H1 (cell line): ENCODE measurements around the gene TP53I3. TPM values are rescaled to one million over a fixed set of nuclear protein-coding genes. Genes with fewer than 3 reads are reported as not detected.

Experiments
- CTCF ChIA-PET: fragments of 300-600 bp; sonication (Branson Sonifier 250); formaldehyde crosslinking; loops from one replicate; lab custom pipeline; 2021; ENCODE audit not compliant: partially characterized antibody; lab: Charles Lee
- POLR2A ChIA-PET: fragments of 300-600 bp; sonication (Branson Sonifier 250); formaldehyde crosslinking; loops from one replicate; lab custom pipeline; 2021; ENCODE audit warnings: inconsistent platforms; ENCODE audit not compliant: partially characterized antibody; lab: Charles Lee
- DNase-seq, 2 experiments: peaks; one replicate each; pipeline versions ENCODE4 v3.0.0 to v3.0.0-alpha.2; 2010 to 2022; ENCODE audit warnings: low spot score in 2 of 2, low read depth in 1 of 2, mixed read lengths in 1 of 2
- FAIRE-seq: peaks from 2 replicates; lab custom pipeline; 2011; peaks lifted over from hg19 to GRCh38; lab: Jason Lieb, UNC
- H2AFZ ChIP-seq: 2 replicates; pipeline ENCODE4 v1.8.1; 2012; ENCODE audit warnings: low read length, inconsistent platforms
- H2AK5ac ChIP-seq: 2 replicates; pipeline ENCODE4 v1.6.1; 2013; ENCODE audit warnings: low read depth, low read length
- H2BK120ac ChIP-seq: replicated peaks from 2 replicates; pipeline ENCODE3; 2013; ENCODE audit warnings: low read depth, low read length, inconsistent platforms
- H2BK12ac ChIP-seq: 2 replicates; pipeline ENCODE4 v1.6.1; 2013; ENCODE audit warnings: low read depth, low read length
- H2BK15ac ChIP-seq: 2 replicates; pipeline ENCODE4 v1.6.1; 2013; ENCODE audit warnings: low read length
- H2BK20ac ChIP-seq: 2 replicates; pipeline ENCODE4 v1.6.1; 2013; ENCODE audit warnings: low read length
- H2BK5ac ChIP-seq: 2 replicates; pipeline ENCODE4 v1.6.1; 2013; ENCODE audit warnings: low read depth, low read length
- H3K14ac ChIP-seq: 2 replicates; pipeline ENCODE4 v1.6.1; 2013; ENCODE audit warnings: inconsistent platforms; ENCODE audit not compliant: insufficient read length
- H3K18ac ChIP-seq: 2 replicates; pipeline ENCODE4 v1.6.1; 2013; ENCODE audit warnings: low read length; ENCODE audit errors: extremely low read depth
- H3K23ac ChIP-seq: 2 replicates; pipeline ENCODE4 v1.6.1; 2013; ENCODE audit warnings: inconsistent platforms; ENCODE audit not compliant: insufficient read length
- H3K23me2 ChIP-seq: 2 replicates; pipeline ENCODE4 v1.6.1; 2013; ENCODE audit warnings: low read depth, low read length
- H3K27ac ChIP-seq: 2 replicates; pipeline ENCODE4 v1.6.1; 2011; ENCODE audit warnings: low read depth, low read length, inconsistent platforms
- H3K27me3 ChIP-seq, 4 experiments: replicated peaks in 1 of 4; 1 replicate in 1 of 4; 2 replicates in 3 of 4; pipeline versions ENCODE4 v1.6.1 to v1.8.1; 2011 to 2013; ENCODE audit warnings: low read length in 3 of 4, mild to moderate bottlenecking in 3 of 4, inconsistent platforms in 2 of 4, mixed read lengths in 2 of 4, moderate library complexity in 1 of 4; ENCODE audit not compliant: control insufficient read depth in 3 of 4, insufficient read depth in 3 of 4; ENCODE audit errors: extremely low read depth in 1 of 4
- H3K36me3 ChIP-seq, 4 experiments: 2 replicates each; pipeline versions ENCODE4 v1.6.1 to v1.8.1; 2011 to 2013; ENCODE audit warnings: mild to moderate bottlenecking in 4 of 4, low read length in 3 of 4, moderate library complexity in 2 of 4, control low read depth in 1 of 4, inconsistent platforms in 1 of 4; ENCODE audit not compliant: insufficient read depth in 4 of 4, control insufficient read depth in 2 of 4
- H3K4ac ChIP-seq: replicated peaks from 2 replicates; pipeline ENCODE3; 2013; ENCODE audit warnings: low read length, low read depth, mixed read lengths, inconsistent platforms; ENCODE audit not compliant: insufficient read length
- H3K4me1 ChIP-seq, 4 experiments: replicated peaks in 1 of 4; 1 replicate in 1 of 4; 2 replicates in 3 of 4; pipeline versions ENCODE4 v1.6.1 to v1.8.1; 2011 to 2013; ENCODE audit warnings: low read length in 3 of 4, inconsistent platforms in 2 of 4, mixed read lengths in 1 of 4; ENCODE audit not compliant: insufficient read depth in 4 of 4, control insufficient read depth in 3 of 4
- H3K4me2 ChIP-seq, 2 experiments: 2 replicates each; pipeline versions ENCODE4 v1.6.1 to v1.8.1; 2011 to 2013; ENCODE audit warnings: low read depth in 2 of 2, low read length in 2 of 2, control low read depth in 1 of 2, inconsistent platforms in 1 of 2, mild to moderate bottlenecking in 1 of 2; ENCODE audit not compliant: insufficient read depth in 1 of 2
- H3K4me3 ChIP-seq, 4 experiments: fragments of 200-600, 300-600 bp in 1 of 4; sonication (generic), shearing (Covaris generic), sonication (Bioruptor Twin) in 1 of 4; 2 replicates each; pipeline versions ENCODE4 v1.5.1 to v1.8.1; 2011 to 2016; ENCODE audit warnings: low read length in 4 of 4, low read depth in 3 of 4, control low read depth in 2 of 4, inconsistent platforms in 2 of 4, mild to moderate bottlenecking in 2 of 4, mixed read lengths in 1 of 4, moderate library complexity in 1 of 4; ENCODE audit not compliant: insufficient read depth in 2 of 4; ENCODE audit errors: extremely low read depth in 1 of 4
- H3K56ac ChIP-seq: replicated peaks from 2 replicates; pipeline ENCODE3; 2013; ENCODE audit warnings: low read depth, mild to moderate bottlenecking, mixed read lengths, low read length, inconsistent platforms; ENCODE audit not compliant: insufficient read length
- H3K79me1 ChIP-seq: 2 replicates; pipeline ENCODE4 v1.6.1; 2013; ENCODE audit warnings: low read depth, low read length, control low read depth
- H3K79me2 ChIP-seq, 2 experiments: 2 replicates each; pipeline versions ENCODE4 v1.6.1 to v1.8.1; 2012 to 2013; ENCODE audit warnings: low read length in 2 of 2, mild to moderate bottlenecking in 2 of 2, inconsistent platforms in 1 of 2; ENCODE audit not compliant: insufficient read depth in 2 of 2, control insufficient read depth in 1 of 2
- H3K9ac ChIP-seq, 4 experiments: replicated peaks in 1 of 4; 1 replicate in 1 of 4; 2 replicates in 3 of 4; pipeline versions ENCODE4 v1.6.1 to v1.8.1; 2011 to 2013; ENCODE audit warnings: low read depth in 3 of 4, low read length in 3 of 4, control low read depth in 2 of 4, mild to moderate bottlenecking in 2 of 4, moderate library complexity in 2 of 4, inconsistent platforms in 1 of 4; ENCODE audit errors: extremely low read depth in 1 of 4
- H3K9me3 ChIP-seq, 2 experiments: 2 replicates each; pipeline versions ENCODE4 v1.6.1 to v1.8.1; 2012 to 2013; ENCODE audit warnings: mild to moderate bottlenecking in 2 of 2, moderate library complexity in 2 of 2, control low read depth in 1 of 2, inconsistent platforms in 1 of 2, low read depth in 1 of 2, low read length in 1 of 2, mixed read lengths in 1 of 2; ENCODE audit not compliant: insufficient read depth in 2 of 2
- H4K20me1 ChIP-seq, 2 experiments: replicated peaks in 1 of 2; 2 replicates each; pipeline versions ENCODE3 to v1.8.1; 2011 to 2013; ENCODE audit warnings: inconsistent platforms in 2 of 2, low read length in 2 of 2, mild to moderate bottlenecking in 1 of 2; ENCODE audit not compliant: insufficient read depth in 2 of 2, control insufficient read depth in 1 of 2
- H4K5ac ChIP-seq: 2 replicates; pipeline ENCODE4 v1.6.1; 2013; ENCODE audit warnings: low read length, low read depth, mixed read lengths, inconsistent platforms; ENCODE audit not compliant: insufficient read length
- H4K8ac ChIP-seq: 2 replicates; pipeline ENCODE4 v1.8.0; 2013; ENCODE audit warnings: mild to moderate bottlenecking, moderate library complexity, low read length, inconsistent platforms; ENCODE audit not compliant: insufficient read depth; ENCODE audit errors: extremely low read depth
- H4K91ac ChIP-seq: replicated peaks from 2 replicates; pipeline ENCODE3; 2013; ENCODE audit warnings: low read length, mixed read lengths, inconsistent platforms; ENCODE audit not compliant: insufficient read length
- E2F6 ChIP-seq: IDR thresholded peaks from 2 replicates; pipeline ENCODE4 v1.6.1; 2012; ENCODE audit warnings: inconsistent platforms
- KDM5A ChIP-seq: fragments of 200-600 bp; IDR thresholded peaks from 2 replicates; pipeline ENCODE4 v1.7.1; 2012; ENCODE audit warnings: mild to moderate bottlenecking, low read length, inconsistent platforms, mixed read lengths
- MAFK ChIP-seq: IDR thresholded peaks from 2 replicates; pipeline ENCODE4 v1.6.1; 2012; ENCODE audit warnings: low read depth, mild to moderate bottlenecking, improper control_type of control experiment, low read length
- RFX5 ChIP-seq: IDR thresholded peaks from 2 replicates; pipeline ENCODE4 v1.6.1; 2011; ENCODE audit warnings: low read depth, low read length, improper control_type of control experiment, borderline replicate concordance
- TBP ChIP-seq: IDR thresholded peaks from 2 replicates; pipeline ENCODE4 v1.6.1; 2011; ENCODE audit warnings: low read depth, low read length, improper control_type of control experiment
- TCF12 ChIP-seq: IDR thresholded peaks from 2 replicates; pipeline ENCODE4 v1.6.1; 2011; ENCODE audit warnings: low read depth, mild to moderate bottlenecking, low read length
- YY1 ChIP-seq: IDR thresholded peaks from 2 replicates; pipeline ENCODE4 v1.6.1; 2011; ENCODE audit warnings: low read depth, mild to moderate bottlenecking, low read length
- ZNF274 ChIP-seq: IDR thresholded peaks from 2 replicates; pipeline ENCODE4 v1.7.0; 2012; ENCODE audit warnings: low read length, borderline replicate concordance; ENCODE audit errors: extremely low read depth
- WGBS, 2 experiments: shearing (Covaris generic) in 1 of 2; methylation state at CpG; one replicate each; pipeline versions ENCODE4 v1.1.6 to v1.1.7; 2013 to 2015; ENCODE audit warnings: low lambda C conversion rate in 2 of 2, mixed read lengths in 2 of 2, inconsistent platforms in 1 of 2, low coverage in 1 of 2, missing lambda C conversion rate in 1 of 2; ENCODE audit not compliant: insufficient replicate concordance in 2 of 2, insufficient coverage in 1 of 2, insufficient read length in 1 of 2; ENCODE audit errors: extremely low coverage in 1 of 2, missing lambda C conversion rate in 1 of 2; 5-methylcytosine and 5-hydroxymethylcytosine counted together
- polyA plus RNA-seq, 7 experiments: library from polyadenylated mRNA; depleted of rRNA in 3 of 7; stranded (reverse) in 5 of 7; unstranded in 2 of 7; fragments of >200 nt in 5 of 7; fragments of 200-250 nt in 2 of 7; gene quantifications; 1 replicate in 5 of 7; 2 replicates in 1 of 7; 4 replicates in 1 of 7; pipeline versions ENCODE4 v1.2.1 to v1.2.3, GENCODE V29; 2011 to 2013; ENCODE audit warnings: missing spikeins in 2 of 7, mixed read lengths in 2 of 7
- total RNA-seq: library from RNA; stranded (reverse); fragmentation: NEBNext Ultra II Directional; extraction: Animal tissue kit (Norgen Biotek cat#: 25700); gene quantifications from 2 replicates; pipeline ENCODE4 v1.2.1, GENCODE V29; 2021

Gene TP53I3
- total and polyA plus RNA-seq, 2 of the 8 experiments (the other 6 are each of a cell fraction or from before 2014, with no cell fraction given): 29.4 to 34.5 TPM

- no peak overlapping the region for H2AFZ ChIP-seq
- TF ChIP-seq KDM5A: no peak
- no peak for TF ChIP-seq TCF12
- no peak for TF ChIP-seq TBP
- no peak for TF ChIP-seq YY1
- no peak for TF ChIP-seq ZNF274
- no peak for TF ChIP-seq RFX5
- TF ChIP-seq MAFK: no peak
- TF ChIP-seq E2F6: no peak
- TF ChIP-seq, all 59 proteins: peak for 0
- H3K23ac ChIP-seq: no peak overlapping the region
- H3K14ac ChIP-seq: no peak overlapping the region
- FAIRE-seq (no peak), DNase-seq (no peak)
- no peaks in the 10 kb centered on the region for H3K9me3 ChIP-seq
- no peak overlapping the region for H4K5ac ChIP-seq
- H2BK12ac ChIP-seq: no peak overlapping the region
- CTCF ChIA-PET: interaction anchor here (0.8 kb wide), 1 partner anchor 17 kb away, joined by 3 read pairs; the partner anchor contains the start of gene TP53I3
- no peak overlapping the region for H2BK120ac ChIP-seq
- H3K4me3 ChIP-seq: no peak overlapping the region
- no peaks in the 10 kb centered on the region for H3K23me2 ChIP-seq
- no peak overlapping the region for H2BK5ac ChIP-seq
- no peak overlapping the region for H3K18ac ChIP-seq
- no peak overlapping the region for H4K8ac ChIP-seq
- H3K36me3 ChIP-seq: no peaks in the 10 kb centered on the region
- H3K4ac ChIP-seq: no peak overlapping the region
- 66% methylated on average over 2 of the region's 2 CpGs; no CpG with 5 or more reads in 1 of the 2 experiments for WGBS, 2 experiments
- no peak overlapping the region for H3K9ac ChIP-seq
- no peaks in the 10 kb centered on the region for H4K20me1 ChIP-seq
- H4K91ac ChIP-seq: no peak overlapping the region
- H2BK15ac ChIP-seq: no peak overlapping the region
- no peak overlapping the region for H3K27ac ChIP-seq
- no peak overlapping the region for H2AK5ac ChIP-seq
- no peaks in the 10 kb centered on the region for H3K4me1 ChIP-seq
- H3K4me2 ChIP-seq: no peak overlapping the region
- POLR2A ChIA-PET: interaction anchor here (1.6 kb wide), 1 partner anchor 18 kb away, joined by 8 read pairs; no protein-coding TSS in a partner anchor
- H3K79me2 ChIP-seq: no peaks in the 10 kb centered on the region
- H3K27me3 ChIP-seq: no peaks in the 10 kb centered on the region
- no peak overlapping the region for H2BK20ac ChIP-seq
- H3K56ac ChIP-seq: no peak overlapping the region
- H3K79me1 ChIP-seq: no peaks in the 10 kb centered on the region
Observed at GRCh38 chr2:24101992-24102391, 17.4 kb upstream of the TP53I3 start.
